ENCODE results near the gene MOXD1.

Gene MOXD1

GRCh38 chr6:132404736-132405135 lies 3.5 kb upstream of the MOXD1 start:
- Histone ChIP-seq H3K9me3 (ENCODE audit: control insufficient read depth, low read length) (no peaks in the 10 kb centered on the region), H3K4me1 (no peaks in the 10 kb centered on the region), H2AFZ (no peak overlapping the region), H3K27me3 (ENCODE audit: control insufficient read depth, insufficient read depth, low read length) (no peaks in the 10 kb centered on the region), H3K36me3 (ENCODE audit: control insufficient read depth, insufficient read depth, low read length) (no peaks in the 10 kb centered on the region), H3K4me3 (ENCODE audit: low read depth, low read length) (no peak overlapping the region), H3K9ac (no peak overlapping the region), H3K4me2 (ENCODE audit: low read length) (no peak overlapping the region), H3K79me2 (no peaks in the 10 kb centered on the region), H3K27ac (no peak overlapping the region)
- no peak for TF ChIP-seq CTCF (IDR thresholded peaks at IDR 0.05)

- Histone ChIP-seq H3K27me3 (ENCODE audit: control insufficient read depth, insufficient read depth, low read length) (no peaks in the 10 kb centered on the region), H3K36me3 (ENCODE audit: control insufficient read depth, insufficient read depth, low read length) (no peaks in the 10 kb centered on the region), H3K27ac (no peak overlapping the region), H2AFZ (no peak overlapping the region), H3K9me3 (ENCODE audit: control insufficient read depth, low read length) (no peaks in the 10 kb centered on the region), H3K4me1 (no peaks in the 10 kb centered on the region), H3K4me2 (ENCODE audit: low read length) (no peak overlapping the region), H3K79me2 (no peaks in the 10 kb centered on the region), H3K9ac (no peak overlapping the region), H3K4me3 (ENCODE audit: low read depth, low read length) (no peak overlapping the region)
- TF ChIP-seq CTCF (IDR thresholded peaks at IDR 0.05) = no peak
Observed at GRCh38 chr6:132404330-132404729, 3.1 kb upstream of the MOXD1 start.

GRCh38 chr6:132401618-132402285 lies 477 bp upstream of the MOXD1 start:
- TF ChIP-seq CTCF (IDR thresholded peaks at IDR 0.05) = no peak
- Histone ChIP-seq H3K9me3 (ENCODE audit: control insufficient read depth, low read length) (no peaks in the 10 kb centered on the region), H3K36me3 (ENCODE audit: control insufficient read depth, insufficient read depth, low read length) (no peaks in the 10 kb centered on the region), H3K9ac (no peak overlapping the region), H3K27me3 (ENCODE audit: control insufficient read depth, insufficient read depth, low read length) (no peaks in the 10 kb centered on the region), H3K4me1 (no peaks in the 10 kb centered on the region), H2AFZ (peak overlapping the region; percentile 72), H3K79me2 (no peaks in the 10 kb centered on the region), H3K4me2 (ENCODE audit: low read length) (peak overlapping the region; percentile 88), H3K27ac (no peak overlapping the region), H3K4me3 (ENCODE audit: low read depth, low read length) (peak overlapping the region; percentile 51)

- Histone ChIP-seq H3K27me3 (ENCODE audit: control insufficient read depth, insufficient read depth, low read length) (no peaks in the 10 kb centered on the region), H3K9ac (no peak overlapping the region), H3K4me3 (ENCODE audit: low read depth, low read length) (peak overlapping the region; percentile 51), H3K79me2 (no peaks in the 10 kb centered on the region), H3K27ac (no peak overlapping the region), H2AFZ (peak overlapping the region; percentile 94), H3K4me2 (ENCODE audit: low read length) (peak overlapping the region; percentile 88), H3K9me3 (ENCODE audit: control insufficient read depth, low read length) (no peaks in the 10 kb centered on the region), H3K36me3 (ENCODE audit: control insufficient read depth, insufficient read depth, low read length) (no peaks in the 10 kb centered on the region), H3K4me1 (no peaks in the 10 kb centered on the region)
- no peak for TF ChIP-seq CTCF (IDR thresholded peaks at IDR 0.05)
Observed at GRCh38 chr6:132400555-132400882, 756 bp downstream of the MOXD1 start.

GRCh38 chr6:132399376-132400074 lies 1.8 kb downstream of the MOXD1 start:
- Histone ChIP-seq H3K9ac (no peak overlapping the region), H3K4me1 (no peaks in the 10 kb centered on the region), H3K27me3 (ENCODE audit: control insufficient read depth, insufficient read depth, low read length) (no peaks in the 10 kb centered on the region), H3K27ac (no peak overlapping the region), H3K36me3 (ENCODE audit: control insufficient read depth, insufficient read depth, low read length) (no peaks in the 10 kb centered on the region), H2AFZ (no peak overlapping the region), H3K9me3 (ENCODE audit: control insufficient read depth, low read length) (peaks cover 3% of the 10 kb centered on the region), H3K79me2 (no peaks in the 10 kb centered on the region), H3K4me3 (ENCODE audit: low read depth, low read length) (no peak overlapping the region), H3K4me2 (ENCODE audit: low read length) (no peak overlapping the region)
- TF ChIP-seq CTCF (IDR thresholded peaks at IDR 0.05) = no peak

All from parathyroid adenoma (tissue), 2 donors.